Heart left ventricle (tissue), 13 donors: ENCODE results near the gene RALGAPA2.

ENCODE experiments used
- POLR2A ChIP-seq, 2 donors: fragments of 450-650 bp; IDR thresholded peaks; one replicate each; pipeline ENCODE4 v1.6.1; 2017; ENCODE audit warnings: antibody characterized with exemption in 2 of 2, mild to moderate bottlenecking in 2 of 2, moderate library complexity in 2 of 2
- TF ChIP-seq, protein P1 (sequence below), 12 donors: fragments of 200-600 bp; sonication (generic) in 4 of 12; IDR thresholded peaks; one replicate each; pipeline versions ENCODE4 v1.5.0 to v1.8.0; 2018 to 2022; ENCODE audit warnings: antibody characterized with exemption in 12 of 12, mild to moderate bottlenecking in 5 of 12
- donor health status: ischemic (EF 13 %, LVEDD 7.1; RV severe dilation, severe dysfunction).
- donor health status: DM: no; HTN: yes; CAD: no.
- donor health status: DM: no; HTN: no; CAD: no.
- donor health status: ischemic (EF 25% LVEDD 6.9; RV normal size, moderate dysfunction).
- donor health status: ischemic (EF 25% LVEDD 5.7; RV mildly dilated, moderate dysfunction).
- donor health status: ischemic (EF 35%, LVEDD 5.7; RV mildly dilated, moderate dysfunction).
- donor health status: nonischemic (EF 11% LVEDD 7.7; RV severe dilation, severe dysfunction).
- donor health status: DM: yes; HTN: yes; CAD: no.
- donor health status: PGD.
- donor health status: ischemic (EF 29% LVEDD 5.4; RV normal size, mild dysfunction).
- donor health status: nonischemic (EF 23%, LVEDD 6.1; RV moderate dilation, normal function).

DNA sequence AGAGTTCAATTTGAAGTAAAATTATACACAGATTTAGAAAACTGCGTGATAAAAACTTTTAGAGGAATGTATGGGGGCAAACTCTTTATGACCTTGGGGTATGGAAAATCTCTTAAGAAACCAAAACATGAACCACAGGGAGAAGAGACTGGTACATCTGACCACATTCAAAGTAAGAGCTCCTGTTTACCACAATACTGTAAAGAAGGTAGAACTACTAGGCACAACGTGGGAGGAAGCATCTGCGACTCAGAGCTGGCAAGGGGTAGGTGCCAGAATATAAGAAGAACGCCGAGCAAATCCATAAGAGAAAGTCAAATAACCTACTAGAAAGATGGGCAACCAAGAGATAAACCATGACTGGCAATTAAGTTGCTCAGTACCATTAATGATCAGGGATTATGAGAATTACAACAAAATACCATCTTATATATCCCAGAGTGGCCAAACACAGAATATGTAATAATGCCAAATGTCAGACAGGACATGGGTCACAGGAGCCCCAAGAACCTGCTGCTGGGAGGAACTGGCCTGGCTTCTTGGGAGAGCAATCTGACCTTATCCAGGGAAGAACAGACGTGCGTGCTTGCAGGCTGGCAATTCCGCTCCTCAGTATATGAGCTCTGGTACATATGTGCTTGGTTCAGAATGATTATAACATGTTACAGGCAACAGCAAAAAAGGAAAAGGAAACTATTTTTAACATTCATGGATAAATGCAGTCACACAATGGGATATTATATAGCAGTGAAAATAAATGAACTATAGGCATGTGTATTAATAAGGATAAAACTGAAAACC is 294.4 kb downstream of the RALGAPA2 start:
- TF ChIP-seq, protein P1, sequence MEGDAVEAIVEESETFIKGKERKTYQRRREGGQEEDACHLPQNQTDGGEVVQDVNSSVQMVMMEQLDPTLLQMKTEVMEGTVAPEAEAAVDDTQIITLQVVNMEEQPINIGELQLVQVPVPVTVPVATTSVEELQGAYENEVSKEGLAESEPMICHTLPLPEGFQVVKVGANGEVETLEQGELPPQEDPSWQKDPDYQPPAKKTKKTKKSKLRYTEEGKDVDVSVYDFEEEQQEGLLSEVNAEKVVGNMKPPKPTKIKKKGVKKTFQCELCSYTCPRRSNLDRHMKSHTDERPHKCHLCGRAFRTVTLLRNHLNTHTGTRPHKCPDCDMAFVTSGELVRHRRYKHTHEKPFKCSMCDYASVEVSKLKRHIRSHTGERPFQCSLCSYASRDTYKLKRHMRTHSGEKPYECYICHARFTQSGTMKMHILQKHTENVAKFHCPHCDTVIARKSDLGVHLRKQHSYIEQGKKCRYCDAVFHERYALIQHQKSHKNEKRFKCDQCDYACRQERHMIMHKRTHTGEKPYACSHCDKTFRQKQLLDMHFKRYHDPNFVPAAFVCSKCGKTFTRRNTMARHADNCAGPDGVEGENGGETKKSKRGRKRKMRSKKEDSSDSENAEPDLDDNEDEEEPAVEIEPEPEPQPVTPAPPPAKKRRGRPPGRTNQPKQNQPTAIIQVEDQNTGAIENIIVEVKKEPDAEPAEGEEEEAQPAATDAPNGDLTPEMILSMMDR (IDR thresholded peaks at IDR 0.05): no peak
- TF ChIP-seq POLR2A (IDR thresholded peaks at IDR 0.05): no peak
